GM18861 (cell line): ENCODE measurements around the gene CNOT1.
"Not testable (repeated sequence)": the region's sequence is repeated elsewhere in the genome, so short reads cannot be mapped to it uniquely, and the experiment has no call there.

ENCODE experiments used
- ATAC-seq: cut with Tn5 transposase; IDR thresholded peaks from one replicate; pipeline ENCODE4 v1.9.1; 2021; ENCODE audit not compliant: unreplicated experiment

Gene CNOT1

DNA sequence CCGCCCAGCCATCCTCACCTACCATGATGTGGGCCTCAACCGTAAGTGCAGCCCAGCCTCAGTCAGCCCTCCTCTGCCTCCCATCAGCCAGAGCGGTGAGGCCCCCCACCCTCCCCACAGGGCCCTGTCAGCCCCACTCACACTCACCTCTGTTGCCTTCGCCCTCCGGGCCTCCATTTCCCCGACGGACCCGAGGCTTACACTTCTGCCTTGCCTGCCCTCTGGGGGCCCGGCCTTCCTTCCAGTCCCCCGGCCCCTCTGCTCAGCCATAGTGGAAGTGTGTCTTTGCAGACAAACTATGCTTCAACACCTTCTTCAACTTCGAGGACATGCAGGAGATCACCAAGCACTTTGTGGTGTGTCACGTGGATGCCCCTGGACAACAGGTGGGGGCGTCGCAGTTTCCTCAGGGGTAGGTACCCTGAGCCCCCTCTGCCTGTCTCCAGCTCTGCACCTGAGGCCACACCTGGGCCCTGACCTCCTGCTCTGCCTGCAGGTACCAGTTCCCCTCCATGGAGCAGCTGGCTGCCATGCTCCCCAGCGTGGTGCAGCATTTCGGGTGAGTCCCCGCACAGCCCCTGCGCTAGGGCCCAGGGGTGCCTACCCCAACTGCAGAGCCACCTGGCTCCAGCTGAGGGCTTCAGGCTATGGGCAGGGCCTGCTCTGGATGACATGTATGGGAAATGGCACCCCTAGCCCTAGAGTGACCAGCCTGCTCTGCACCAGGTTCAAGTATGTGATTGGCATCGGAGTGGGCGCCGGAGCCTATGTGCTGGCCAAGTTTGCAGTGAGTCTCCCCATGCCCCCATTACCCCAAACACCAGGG lies 125.5 kb downstream of the CNOT1 start:
- ATAC-seq: no peak

DNA sequence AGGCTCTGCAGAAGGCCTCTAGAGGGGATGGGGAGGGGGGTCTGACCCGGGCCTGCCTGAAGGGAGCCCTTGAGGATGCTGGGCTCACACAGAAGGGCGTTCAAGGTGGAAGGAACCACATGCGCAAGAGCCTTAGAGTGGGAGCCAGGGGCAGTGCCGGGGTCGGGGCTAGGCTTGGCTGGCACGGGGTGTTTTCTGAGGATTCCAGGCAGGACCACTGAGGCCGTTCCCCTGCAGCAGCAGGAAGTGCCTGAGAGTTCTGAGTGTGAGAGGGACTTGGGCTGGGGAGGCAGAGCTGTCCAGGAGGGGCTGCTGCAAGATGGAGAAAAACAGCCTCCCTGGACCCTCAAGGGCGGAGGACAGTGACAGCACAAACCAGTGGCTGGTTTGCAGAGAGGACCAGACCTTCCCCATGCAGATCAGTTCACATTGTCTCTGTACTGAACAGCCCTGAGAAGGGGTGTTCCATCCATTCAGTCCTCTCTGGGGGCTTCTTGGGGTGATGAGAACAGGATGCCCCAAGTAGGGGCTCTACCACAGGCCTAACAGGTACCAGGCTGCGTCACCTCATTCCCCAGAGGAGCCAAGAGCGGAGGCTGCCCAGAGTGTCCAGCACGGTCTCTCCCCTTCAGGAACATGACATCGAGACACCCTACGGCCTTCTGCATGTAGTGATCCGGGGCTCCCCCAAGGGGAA lies 126.3 kb downstream of the CNOT1 start:
- ATAC-seq: no peak

DNA sequence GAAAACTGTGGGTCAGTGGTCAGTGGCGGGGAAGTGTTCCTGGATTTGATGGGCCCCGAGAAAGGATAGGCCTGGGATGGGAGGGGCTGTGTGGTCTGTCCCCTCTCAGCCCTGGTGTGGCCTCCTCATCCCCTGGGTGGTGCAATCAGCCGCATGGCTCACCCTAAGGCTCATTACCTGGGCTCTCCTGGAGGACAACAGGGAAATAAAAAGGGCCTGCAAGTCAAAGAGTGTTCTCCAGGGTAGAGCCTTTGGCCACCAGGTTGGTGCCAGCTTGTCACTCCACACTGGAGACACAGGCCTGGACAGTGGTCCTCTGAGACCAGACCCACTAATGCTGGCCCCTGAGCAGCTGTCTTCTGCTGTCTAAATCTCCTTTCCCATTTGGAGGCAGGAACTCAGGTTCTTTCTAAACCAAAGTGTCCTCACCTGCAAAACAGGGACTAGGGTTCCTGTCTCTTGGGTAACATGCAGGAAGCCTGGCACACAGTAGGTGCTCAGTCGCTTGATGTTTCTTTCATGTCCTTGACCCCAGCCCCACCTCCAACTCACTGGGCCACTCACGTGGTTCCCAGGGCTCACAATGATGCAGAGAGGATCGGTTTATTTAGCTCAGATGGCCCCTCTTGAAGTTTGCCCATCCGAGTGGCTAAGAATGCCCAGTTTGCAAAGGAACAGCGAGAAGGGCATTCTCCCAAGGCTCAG lies 127.3 kb downstream of the CNOT1 start:
- ATAC-seq: no peak

DNA sequence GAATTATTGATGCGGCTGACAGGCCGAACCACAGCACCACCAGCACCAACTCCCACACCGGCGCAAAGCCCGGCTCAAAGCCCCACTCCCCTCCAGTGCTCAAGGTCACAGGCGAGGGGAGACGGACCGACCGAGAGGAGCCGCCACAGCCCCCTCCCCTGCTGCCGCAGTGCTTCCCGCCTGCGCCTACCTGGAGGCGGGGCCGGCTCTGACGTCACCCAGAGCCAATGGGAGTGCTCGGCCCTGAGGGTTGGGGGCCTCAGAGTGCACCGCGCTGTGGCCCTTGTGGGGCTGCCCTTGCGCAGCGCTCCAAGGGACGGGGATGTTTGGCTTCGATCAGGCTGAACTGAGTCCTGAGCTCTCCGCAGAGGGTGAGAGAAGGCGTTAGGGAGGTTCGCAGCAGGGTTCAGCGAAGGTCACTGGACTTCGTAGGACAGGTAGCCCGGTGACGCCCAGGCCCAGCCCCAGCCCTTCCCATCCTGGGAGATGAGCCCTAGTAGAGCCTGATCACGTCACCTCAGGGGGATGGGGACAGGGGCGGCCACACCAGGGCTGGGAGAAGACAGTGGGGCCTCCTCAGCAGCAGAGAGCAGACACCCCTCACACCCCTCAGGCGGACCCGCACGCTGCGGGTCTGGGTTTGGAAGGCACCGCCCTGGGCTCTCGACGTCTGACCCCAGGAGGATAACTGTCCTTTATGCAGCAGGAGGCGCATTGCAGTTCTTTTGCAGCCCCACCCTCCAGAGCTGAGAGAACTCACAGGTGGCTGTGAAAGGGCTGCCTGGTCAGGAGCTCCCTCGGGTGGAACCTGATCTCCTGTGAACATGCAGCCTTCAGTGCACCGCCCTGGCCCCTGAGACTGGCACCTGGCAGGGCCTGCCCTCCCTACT lies 128.1 kb downstream of the CNOT1 start:
- ATAC-seq: no peak

DNA sequence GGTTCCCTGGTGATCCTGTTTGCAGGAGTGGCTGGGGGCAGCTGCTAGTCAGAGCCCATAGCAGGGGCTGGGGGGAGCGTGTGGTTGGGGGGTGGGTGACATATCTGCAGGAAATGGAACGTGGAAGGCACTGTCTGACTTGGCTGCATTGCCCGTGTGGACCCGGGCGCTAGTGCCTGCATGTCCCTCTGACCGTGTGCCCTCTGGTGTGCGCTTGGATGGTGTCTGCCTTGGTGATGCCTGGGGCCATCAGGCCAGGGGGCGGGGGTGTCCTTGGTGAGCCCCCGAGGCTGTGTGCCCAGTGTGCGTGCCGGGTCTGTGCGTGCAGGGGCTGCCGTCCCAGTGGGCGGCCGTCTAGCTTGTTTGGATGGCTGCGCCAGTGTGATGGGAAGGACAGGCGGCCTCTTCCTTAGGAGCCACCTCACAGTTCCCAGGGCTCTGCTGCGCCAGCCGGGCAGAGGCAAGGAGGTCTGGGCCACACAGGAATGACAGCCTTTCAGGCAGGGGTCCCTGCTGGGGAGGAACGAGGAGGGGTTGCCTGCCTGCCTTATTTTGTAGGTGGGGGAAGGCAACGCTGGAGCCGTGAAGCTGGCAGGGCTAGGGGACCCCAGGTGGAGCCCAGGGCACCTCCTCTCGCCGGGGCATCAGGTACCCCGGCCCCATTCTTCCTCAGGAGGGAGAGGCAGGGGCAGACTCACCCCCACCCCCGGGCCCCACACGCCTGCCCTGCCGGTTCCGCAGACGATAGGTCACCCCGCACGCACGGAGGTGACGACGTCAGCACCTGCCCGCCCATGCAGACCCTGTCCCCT lies 129.0 kb downstream of the CNOT1 start:
- ATAC-seq: no peak

DNA sequence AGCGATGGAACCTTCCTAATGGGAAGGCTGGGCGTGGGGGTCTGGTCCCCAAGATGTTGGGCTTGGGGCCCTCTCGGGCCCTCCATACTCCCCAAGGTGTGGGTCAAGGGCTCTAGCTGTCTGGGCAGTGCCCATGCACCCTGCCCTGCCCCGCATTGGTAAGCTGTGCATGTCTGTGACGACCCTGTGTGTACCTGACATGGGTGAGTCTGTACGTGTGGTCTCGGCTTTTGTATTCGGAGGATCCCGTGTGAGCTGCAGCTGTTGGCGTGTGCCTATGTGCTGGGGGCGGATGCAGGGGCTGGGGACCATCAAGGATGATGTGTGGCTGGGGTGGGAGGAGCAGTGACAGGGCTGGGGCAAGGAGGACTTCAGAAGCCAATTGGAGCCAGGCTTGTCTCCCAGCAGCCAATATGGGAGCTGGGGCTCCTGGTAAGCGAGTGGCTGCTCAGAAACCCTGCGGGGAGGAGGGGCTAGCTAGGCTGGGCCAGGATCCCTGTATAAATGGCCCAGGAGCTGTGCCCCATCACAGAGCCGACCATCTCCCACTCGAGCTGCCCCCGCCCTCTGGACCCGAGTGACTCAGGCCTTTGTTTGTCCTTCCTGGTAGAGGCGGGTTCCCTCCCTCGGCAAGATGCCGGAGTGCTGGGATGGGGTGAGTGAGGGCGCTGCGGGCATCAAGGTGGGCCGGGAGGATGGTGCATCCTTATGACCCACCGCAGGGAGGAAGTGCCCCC lies 129.8 kb downstream of the CNOT1 start, which contains the start of gene NDRG4:
Gene NDRG4, plus strand, starts transcription at position 529 of the 737 bp plus-strand sequence. Its CDS starts 106 bp downstream, at position 635.
- peak; percentile 67 for ATAC-seq

DNA sequence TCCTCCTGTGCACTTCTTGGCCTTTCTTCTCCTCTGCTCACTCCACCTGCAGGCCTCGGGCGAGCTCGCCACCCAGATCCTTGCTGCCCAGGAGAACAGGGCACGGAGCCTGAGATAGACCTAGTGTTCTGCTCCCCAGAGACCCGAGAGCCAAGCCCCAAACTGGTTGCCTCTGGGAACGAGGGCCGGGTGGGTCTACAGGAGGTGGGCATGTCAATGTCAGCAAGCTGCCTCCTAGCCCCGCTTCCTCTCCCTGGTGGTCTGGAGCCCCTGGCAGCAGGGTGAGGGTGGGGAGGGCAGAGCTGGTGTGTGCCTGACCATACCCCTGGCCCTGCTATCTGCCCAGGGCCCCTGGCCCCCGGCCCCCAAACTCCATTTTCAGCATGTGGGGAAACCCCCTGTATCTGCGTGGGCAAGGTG lies 130.5 kb downstream of the CNOT1 start:
- ATAC-seq: no peak

DNA sequence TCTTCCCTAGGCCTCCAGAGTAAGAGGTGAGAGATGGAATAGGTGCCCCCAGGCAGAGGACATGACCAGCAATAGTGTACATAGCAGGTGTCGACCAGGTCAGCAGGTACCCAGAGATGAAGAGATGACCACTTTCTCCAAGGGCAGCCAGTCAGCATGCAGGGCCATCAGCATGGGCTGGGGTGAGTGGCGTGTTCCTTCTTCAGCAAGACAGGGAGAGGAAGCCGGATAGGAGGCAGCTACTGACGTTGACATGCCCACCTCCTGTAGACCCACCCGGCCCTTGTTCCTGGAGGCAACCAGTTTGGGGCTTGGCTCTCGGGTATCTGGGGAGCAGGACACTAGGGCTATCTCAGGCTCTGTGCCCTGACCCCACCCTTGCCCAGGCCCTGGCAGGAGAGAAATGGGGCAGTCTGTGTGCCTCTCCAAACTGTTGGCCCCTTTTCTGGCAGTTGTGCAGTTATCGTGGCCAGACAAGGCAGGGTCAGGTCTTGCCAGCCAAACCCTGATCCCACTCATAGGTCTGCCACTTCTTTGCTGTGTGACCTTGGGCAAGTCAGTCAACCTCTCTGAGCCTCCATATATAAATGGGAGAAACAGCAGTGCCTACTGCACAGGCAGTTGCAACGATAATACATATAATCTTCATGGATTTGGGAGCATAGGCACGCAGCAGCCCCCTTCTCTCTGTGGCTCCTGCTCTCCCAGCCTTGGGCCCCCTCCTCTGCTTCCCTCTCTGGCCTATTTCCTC lies 131.1 kb downstream of the CNOT1 start:
- no peak for ATAC-seq

DNA sequence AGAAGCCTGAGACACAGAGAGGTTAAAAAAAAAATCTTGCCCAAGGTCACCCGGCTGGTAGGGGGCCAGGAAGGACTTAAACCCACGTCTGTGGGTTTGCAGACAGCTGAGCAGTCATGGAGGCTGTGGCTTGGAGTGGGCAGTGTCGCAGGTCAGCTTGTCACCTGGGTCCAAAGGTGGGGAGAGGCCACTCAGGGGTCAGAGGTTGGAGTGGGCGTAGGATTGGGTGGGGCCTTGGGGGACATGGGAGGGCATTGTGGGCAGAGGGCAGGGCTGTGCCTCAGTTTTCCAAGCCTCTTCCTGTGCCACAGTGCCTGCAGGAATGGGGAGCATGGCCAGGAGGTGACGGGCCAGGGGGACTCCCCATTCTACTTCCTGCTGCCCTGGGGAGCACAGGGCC lies 131.7 kb downstream of the CNOT1 start:
- no peak for ATAC-seq

DNA sequence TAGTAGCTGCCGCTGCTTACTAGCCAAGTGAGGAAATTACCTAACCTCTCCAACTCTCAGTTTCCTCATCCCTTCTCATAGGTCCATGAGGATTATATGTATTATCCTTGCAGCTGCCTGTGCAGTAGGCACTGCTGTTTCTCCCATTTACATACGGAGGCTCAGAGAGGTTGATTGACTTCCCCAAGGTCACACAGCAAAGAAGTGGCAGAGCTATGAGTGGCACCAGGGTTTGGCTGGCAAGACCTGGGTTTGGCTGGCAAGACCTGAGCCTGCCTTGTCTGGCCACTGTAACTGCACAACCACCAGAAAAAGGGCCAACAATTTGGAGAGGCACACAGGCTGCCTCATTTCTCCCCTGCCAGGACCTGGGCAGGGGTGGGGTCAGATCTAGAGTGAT lies 132.2 kb downstream of the CNOT1 start:
- no peak for ATAC-seq

DNA sequence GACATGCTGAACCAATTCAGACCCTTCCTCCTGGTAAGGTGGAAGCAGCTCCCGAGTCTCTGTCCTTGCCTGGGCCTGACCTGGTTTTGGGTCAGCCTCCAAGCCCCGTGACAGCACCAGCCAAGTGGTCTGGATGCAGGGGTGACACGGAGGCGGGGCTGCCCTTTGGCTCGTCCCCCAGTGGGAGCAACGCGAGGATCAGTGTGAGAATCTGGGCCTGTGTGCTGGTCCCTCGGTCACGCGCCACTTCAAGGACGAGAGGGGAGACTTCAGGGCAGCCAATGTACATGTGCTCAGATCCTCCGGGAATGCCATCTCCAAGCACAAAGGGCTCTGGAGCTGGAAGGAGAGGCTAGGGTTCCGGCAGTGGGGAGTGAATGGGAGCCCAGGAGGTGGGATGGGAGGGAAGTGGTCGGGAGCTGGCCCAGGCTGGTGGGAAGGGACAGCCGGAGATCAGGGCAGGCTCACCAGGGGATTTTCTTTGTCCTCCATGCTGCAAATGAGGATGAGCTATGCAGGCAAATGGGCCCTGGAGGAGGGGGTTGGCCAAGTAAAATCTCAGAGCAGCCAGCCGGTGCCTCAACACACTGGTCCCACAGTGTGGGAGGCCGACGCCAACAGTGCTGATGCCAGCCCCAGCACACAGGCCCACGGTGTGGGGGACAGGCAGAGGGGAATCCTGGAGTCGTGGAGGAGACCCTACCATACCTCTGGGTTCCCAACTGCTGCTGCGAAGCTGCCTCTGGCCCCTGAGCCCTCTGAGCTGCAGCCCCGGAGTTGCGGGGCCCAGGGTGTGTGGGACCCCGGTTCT lies 133.9 kb downstream of the CNOT1 start:
- no peak for ATAC-seq

DNA sequence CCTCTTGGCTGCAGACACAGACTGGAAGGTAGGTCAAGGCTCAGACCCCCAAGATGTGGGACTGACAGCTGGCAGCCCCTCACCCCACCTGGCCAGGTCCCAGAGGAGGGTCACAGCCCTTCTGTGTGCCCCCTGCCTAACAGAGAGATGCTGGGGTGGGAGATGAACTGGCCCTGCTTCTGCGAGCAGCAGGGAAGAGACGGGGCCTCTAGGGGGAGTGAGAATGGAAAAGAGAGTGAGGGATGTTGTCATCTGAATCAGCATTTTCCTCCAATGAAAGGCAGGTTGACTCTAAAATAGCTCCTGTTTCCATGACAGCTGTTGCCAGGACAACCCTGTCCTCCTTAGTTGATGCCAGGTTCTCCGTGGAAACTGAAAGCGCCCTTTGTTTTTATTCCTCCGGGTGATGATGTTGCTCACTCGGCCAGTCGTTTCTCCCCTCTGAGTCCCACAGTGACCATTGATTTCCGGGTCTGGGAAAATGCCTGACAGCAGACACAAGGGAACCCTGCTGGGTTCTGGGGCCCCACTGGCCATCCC lies 134.6 kb downstream of the CNOT1 start:
- peak; percentile 46 for ATAC-seq

DNA sequence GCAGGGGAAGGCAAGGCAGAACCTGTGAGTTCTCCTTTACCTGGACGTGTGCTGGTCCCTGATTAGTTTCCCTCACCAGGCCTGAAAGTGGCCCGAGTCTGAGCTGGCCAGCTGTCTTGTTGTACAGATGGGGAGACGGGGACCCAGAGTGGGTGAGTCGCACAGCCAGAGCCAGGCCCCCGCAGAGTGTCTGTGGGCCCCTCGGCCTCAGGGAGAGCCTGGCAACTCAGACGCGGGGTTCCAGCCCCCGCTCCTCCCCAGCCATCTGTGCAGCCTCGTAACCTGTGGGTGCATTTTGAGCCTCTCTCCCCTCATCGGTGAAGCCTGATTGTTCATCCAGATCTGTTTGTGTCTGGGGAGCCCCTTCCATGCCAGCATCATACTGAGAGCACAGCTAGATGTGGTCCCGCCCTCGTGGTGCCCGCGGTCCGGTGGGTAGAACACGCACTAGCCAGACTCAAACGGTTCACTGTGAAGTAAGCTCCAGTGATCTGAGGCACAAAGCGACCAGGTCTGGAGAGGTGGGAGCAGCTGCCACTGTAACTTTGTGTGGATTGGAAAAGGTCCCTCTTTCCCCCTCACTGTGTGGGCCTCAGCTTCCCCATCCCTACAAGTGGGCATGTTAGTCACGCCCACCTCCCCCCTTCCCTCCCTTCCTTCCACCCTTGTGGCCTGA lies 135.7 kb downstream of the CNOT1 start:
- ATAC-seq: no peak

DNA sequence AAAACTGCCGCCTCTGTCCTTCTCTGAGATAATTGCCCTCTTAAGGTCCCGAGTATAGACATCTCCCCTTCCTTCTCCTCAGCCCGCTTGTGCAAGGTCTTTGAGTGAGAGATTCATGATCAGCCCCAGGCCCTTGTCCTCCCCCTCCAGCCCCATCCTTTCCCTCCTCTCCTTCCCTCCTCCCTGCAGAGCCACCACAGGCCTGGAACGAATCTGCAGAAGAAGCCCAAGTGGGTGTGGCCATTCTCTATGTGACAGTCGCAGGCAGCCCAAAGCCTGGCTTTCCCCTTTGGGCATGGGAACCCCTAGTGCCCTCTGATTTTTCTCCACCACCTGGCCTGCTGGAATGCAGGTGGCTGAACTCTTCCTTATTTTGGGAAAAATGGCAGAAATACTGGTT lies 136.9 kb downstream of the CNOT1 start:
- no peak for ATAC-seq

DNA sequence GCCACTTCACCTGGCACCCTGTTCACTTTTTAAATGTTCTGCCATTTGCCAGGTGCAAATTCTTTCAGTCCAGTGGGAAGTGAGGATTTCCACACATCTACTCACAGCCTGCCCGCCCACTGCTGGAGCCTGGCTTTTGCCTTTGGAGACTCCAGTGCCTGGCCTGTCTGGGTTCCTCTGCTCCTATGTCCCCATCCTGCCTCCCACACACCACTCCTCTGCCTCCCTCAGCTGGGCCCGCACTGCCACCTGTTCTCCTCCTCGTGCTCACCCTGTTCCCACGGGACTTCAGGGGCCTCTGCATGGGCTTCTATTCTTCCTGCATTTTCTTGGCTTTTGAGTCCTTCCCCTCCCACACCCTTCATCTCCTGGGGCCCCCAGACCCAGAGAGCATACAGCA lies 137.6 kb downstream of the CNOT1 start:
- ATAC-seq: no peak

DNA sequence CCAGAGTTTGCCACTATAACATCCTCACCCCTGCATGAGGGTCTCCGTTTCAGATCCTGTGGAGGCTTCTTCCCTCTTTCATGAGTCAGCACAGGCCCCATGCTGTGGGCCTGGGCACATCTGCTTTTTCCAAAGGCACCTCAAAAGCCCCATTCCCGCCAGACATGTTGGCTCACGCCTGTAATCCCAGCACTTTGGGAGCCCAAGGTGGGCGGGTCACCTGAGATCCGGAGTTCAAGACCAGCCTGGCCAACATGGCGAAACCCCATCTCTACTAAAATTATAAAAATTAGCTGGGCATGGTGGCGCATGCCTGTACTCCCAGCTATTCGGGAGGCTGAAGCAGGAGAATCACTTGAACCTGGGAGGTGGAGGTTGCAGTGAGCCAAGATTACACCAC lies 139.1 kb downstream of the CNOT1 start:
- not testable (repeated sequence) for ATAC-seq

DNA sequence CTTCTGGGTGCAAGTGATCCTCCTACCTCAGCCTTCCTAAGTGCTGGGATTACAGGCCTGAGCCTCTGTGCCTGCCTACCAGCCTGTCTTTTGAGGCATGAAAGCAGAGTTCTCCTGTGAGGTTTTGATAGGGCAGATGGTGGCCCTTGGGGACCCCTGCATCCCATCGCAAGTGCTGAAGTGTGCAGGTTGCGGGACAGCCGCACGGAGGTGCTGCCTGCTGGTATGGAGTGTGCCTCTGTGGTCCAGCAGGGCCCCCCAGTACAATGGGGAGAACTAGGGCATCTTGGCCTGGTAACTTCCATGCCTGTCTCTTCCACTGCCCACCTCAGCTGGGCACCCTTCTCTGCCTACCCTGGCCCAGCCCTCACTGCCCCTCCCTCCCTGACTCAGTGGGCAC lies 139.6 kb downstream of the CNOT1 start:
- no peak for ATAC-seq
